Small intestine (tissue), 7 donors: Measurements from ENCODE around the gene DUOX1. TPM values are rescaled to one million over a fixed set of nuclear protein-coding genes. Genes with fewer than 3 reads are reported as not detected.
A peak's percentile ranks its signal among the peaks of the same experiment; 100 is the strongest.

Experiments used
- DNase-seq, 2 donors: peaks; one replicate each; pipeline versions ENCODE4 v3.0.0 to v3.0.0-alpha.2; 2013
- FAIRE-seq: peaks from 2 replicates; lab custom pipeline; 2012; peaks lifted over from hg19 to GRCh38; lab: Jason Lieb, UNC
- H3K27ac ChIP-seq, 3 donors: one replicate each; pipeline ENCODE4 v1.5.1; 2013; ENCODE audit warnings: low read length in 2 of 3, mild to moderate bottlenecking in 2 of 3, control low read depth in 1 of 3, inconsistent platforms in 1 of 3, low read depth in 1 of 3, moderate library complexity in 1 of 3
- H3K27me3 ChIP-seq, 3 donors: one replicate each; pipeline ENCODE4 v1.6.1; 2013; ENCODE audit warnings: low read length in 3 of 3, inconsistent platforms in 1 of 3; ENCODE audit not compliant: control insufficient read depth in 3 of 3, insufficient read depth in 3 of 3
- H3K36me3 ChIP-seq, 3 donors: one replicate each; pipeline ENCODE4 v1.6.1; 2013; ENCODE audit warnings: low read length in 3 of 3, inconsistent platforms in 1 of 3, low read depth in 1 of 3, mild to moderate bottlenecking in 1 of 3, moderate library complexity in 1 of 3; ENCODE audit not compliant: control insufficient read depth in 3 of 3, insufficient read depth in 2 of 3
- H3K4me1 ChIP-seq, 3 donors: one replicate each; pipeline ENCODE4 v1.6.1; 2013; ENCODE audit warnings: low read length in 2 of 3, inconsistent platforms in 1 of 3, low read depth in 1 of 3, mild to moderate bottlenecking in 1 of 3, moderate library complexity in 1 of 3; ENCODE audit not compliant: control insufficient read depth in 3 of 3, insufficient read depth in 2 of 3
- H3K4me3 ChIP-seq, 3 donors: one replicate each; pipeline ENCODE4 v1.5.1; 2013; ENCODE audit warnings: low read length in 3 of 3, control low read depth in 1 of 3, inconsistent platforms in 1 of 3, low read depth in 1 of 3, mild to moderate bottlenecking in 1 of 3, moderate library complexity in 1 of 3
- H3K9me3 ChIP-seq, 2 donors: one replicate each; pipeline ENCODE4 v1.6.1; 2013; ENCODE audit warnings: low read depth in 1 of 2, low read length in 1 of 2; ENCODE audit not compliant: control insufficient read depth in 2 of 2, insufficient read depth in 1 of 2
- WGBS, 3 donors: extraction: QIAGEN DNeasy Blood & Tissue Kit; methylation state at CpG; one replicate each; pipeline ENCODE4 v1.1.7; 2013; 5-methylcytosine and 5-hydroxymethylcytosine counted together
- polyA plus RNA-seq, 4 donors: library from polyadenylated mRNA; stranded (reverse) in 3 of 4; unstranded in 1 of 4; fragments of 200-250 nt in 3 of 4; fragments of 120-200 nt in 1 of 4; gene quantifications; one replicate each; pipeline versions ENCODE4 v1.2.1 to v1.2.3, GENCODE V29; 2013
- donor health status: healthy with polysubstance abuse.
- donor health status: control.
- donor health status: control.
- donor health status: Bipolar disorder and iron deficiency.
- donor health status: healthy.

DUOX1 gene
- polyA plus RNA-seq, 4 donors = 0.33 to 2.5 (median 0.67) TPM; not detected in 1

DNA sequence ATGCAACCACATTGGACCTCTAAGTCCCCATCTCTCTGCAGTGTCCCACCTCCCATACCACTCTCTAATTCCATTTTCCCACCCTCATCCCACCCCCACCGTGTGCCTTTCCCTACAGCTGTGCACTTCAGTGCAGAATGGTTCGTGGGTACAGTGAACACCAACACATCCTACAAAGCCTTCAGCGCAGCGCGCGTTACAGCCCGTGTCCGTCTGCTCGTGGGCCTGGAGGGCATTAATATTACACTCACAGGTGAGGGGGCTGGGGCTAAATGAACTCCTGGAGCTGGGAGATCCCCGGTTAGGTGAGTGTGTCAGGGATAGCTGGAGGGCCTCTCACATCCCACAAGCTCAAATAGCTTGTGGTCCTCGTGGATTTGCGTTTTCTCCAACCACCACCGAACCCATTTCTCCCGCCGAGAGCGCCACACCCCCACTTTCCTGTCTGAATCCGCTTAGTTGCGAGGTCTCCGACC is 13.8 kb upstream of the DUOX1 start:
- H3K27me3 ChIP-seq = peaks cover 7 to 86% (median 59%) of the 10 kb centered on the region in 3 donors
- no peak for FAIRE-seq
- H3K4me3 ChIP-seq = no peak overlapping the region
- H3K9me3 ChIP-seq = no peaks in the 10 kb centered on the region
- peaks cover 0 to 13% (median 0%) of the 10 kb centered on the region in 3 donors for H3K4me1 ChIP-seq
- 25 to 60% (median 55%) methylated on average over 19 of the region's 19 CpGs for WGBS, 3 donors
- H3K27ac ChIP-seq = no peak overlapping the region
- no peaks in the 10 kb centered on the region for H3K36me3 ChIP-seq
- DNase-seq = no peak

DNA sequence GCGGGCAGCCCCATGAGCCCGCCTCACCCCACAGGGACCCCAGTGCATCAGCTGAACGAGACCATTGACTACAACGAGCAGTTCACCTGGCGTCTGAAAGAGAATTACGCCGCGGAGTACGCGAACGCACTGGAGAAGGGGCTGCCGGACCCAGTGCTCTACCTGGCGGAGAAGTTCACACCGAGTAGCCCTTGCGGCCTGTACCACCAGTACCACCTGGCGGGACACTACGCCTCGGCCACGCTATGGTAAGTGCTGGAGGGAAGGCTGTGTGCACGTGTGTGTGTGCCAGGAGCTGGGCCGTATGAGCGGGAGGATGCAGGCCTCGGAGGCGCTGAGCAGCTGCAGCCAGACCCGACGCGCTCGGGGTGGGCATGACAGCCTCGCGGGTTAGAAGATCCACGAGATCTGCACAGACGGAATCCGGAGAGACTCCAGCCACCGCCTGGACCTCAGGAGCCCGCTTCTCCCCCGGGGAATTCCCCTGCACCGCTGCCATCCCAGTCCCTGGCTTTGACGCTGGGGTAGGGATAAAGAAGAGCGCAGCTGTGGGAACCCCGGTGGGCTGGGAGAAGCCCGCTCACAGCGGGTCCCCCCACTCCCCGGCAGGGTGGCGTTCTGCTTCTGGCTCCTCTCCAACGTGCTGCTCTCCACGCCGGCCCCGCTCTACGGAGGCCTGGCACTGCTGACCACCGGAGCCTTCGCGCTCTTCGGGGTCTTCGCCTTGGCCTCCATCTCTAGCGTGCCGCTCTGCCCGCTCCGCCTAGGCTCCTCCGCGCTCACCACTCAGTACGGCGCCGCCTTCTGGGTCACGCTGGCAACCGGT is 13.1 kb upstream of the DUOX1 start:
- H3K4me1 ChIP-seq = peaks cover 0 to 13% (median 0%) of the 10 kb centered on the region in 3 donors
- DNase-seq (no peak), FAIRE-seq (no peak)
- H3K9me3 ChIP-seq = no peaks in the 10 kb centered on the region
- H3K27me3 ChIP-seq = peaks cover 7 to 88% (median 57%) of the 10 kb centered on the region in 3 donors
- WGBS, 3 donors = 8 to 29% (median 23%) methylated on average over 60 to 65 of the region's 65 CpGs
- no peak overlapping the region for H3K27ac ChIP-seq
- H3K4me3 ChIP-seq = no peak overlapping the region
- no peaks in the 10 kb centered on the region for H3K36me3 ChIP-seq

DNA sequence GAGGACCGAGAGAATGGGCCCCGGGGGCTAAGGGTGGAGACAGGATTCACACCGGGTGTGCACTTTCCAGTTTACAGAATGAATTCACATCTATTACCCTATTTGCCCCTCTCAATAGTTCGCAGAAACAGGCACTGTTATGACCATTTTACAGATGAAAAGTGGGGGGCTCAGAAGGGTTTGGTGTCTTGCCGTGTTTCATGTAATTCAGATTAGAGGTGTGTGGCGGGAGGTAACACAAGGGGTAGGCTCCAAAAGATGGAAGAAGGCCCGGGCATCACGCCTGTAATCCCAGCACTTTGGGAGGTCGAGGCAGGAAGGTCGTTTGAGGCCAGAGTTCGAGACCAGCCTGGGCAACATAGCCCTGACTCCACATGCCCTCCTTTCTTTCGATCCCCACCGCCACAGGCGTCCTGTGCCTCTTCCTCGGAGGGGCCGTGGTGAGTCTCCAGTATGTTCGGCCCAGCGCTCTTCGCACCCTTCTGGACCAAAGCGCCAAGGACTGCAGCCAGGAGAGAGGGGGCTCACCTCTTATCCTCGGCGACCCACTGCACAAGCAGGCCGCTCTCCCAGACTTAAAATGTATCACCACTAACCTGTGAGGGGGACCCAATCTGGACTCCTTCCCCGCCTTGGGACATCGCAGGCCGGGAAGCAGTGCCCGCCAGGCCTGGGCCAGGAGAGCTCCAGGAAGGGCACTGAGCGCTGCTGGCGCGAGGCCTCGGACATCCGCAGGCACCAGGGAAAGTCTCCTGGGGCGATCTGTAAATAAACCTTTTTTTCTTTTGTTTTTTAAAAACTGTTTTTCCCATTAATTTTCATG is 12.3 kb upstream of the DUOX1 start:
- no peak overlapping the region for H3K27ac ChIP-seq
- H3K4me1 ChIP-seq = peaks cover 0 to 13% (median 0%) of the 10 kb centered on the region in 3 donors
- FAIRE-seq = no peak
- H3K4me3 ChIP-seq = peak overlapping the region in 1 of 3 donors; percentile 17
- peaks cover 4 to 85% (median 49%) of the 10 kb centered on the region in 3 donors for H3K27me3 ChIP-seq
- H3K36me3 ChIP-seq = no peaks in the 10 kb centered on the region
- 33 to 46% (median 45%) methylated on average over 33 of the region's 33 CpGs for WGBS, 3 donors
- DNase-seq = no peak
- H3K9me3 ChIP-seq = no peaks in the 10 kb centered on the region

DNA sequence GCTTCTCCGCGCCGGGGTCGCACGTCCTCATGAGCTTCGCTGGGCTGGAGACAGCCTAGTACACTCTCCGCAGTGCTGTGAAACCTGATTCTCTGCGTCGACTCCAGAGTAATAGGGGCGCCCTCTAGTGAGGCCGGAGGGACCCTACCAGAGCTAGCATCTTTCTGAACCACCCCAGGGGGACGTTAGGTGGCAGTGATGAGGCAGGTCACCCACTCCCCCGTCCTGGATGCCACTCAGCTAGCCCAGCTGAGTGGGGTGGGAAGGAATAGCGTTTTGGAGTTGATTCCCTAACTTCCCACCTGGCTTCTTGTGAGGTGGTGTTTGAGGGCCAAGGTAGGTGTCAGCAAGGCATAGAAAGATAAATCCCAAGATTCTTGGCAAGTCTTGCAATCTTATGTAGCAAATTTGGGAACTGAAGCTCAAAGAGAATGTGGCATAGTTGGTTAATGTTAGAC is 11.6 kb upstream of the DUOX1 start:
- H3K27me3 ChIP-seq = peaks cover 0 to 83% (median 43%) of the 10 kb centered on the region in 3 donors
- DNase-seq (peak; percentile 88 to 93), FAIRE-seq (no peak)
- no peak overlapping the region for H3K27ac ChIP-seq
- H3K9me3 ChIP-seq = no peaks in the 10 kb centered on the region
- H3K4me1 ChIP-seq = peaks cover 0 to 8% (median 0%) of the 10 kb centered on the region in 3 donors
- WGBS, 3 donors = 0 to 1% (median 1%) methylated on average over 14 of the region's 14 CpGs
- H3K4me3 ChIP-seq = peak overlapping the region in 1 of 3 donors; percentile 17
- no peaks in the 10 kb centered on the region for H3K36me3 ChIP-seq

DNA sequence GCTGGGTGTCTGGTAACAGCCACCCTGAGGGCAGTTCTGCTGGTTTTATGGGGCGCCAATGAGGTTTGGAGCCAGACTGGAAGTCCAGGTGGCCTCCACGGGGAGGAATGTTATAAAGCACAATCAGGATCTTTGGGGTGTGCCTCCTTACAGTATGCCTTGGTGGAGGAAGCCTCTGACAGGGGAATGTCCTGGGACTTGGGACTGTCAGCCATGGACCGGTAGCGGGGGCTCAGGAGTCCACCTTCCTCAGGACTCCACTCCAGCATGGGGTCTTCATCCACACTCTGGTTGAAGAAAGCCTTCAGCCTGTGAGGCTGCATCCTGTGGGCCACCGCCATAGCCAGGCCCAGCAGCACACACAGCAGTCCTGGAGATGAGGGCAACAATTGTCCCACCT is 10.8 kb upstream of the DUOX1 start:
- H3K27me3 ChIP-seq = peaks cover 0 to 80% (median 37%) of the 10 kb centered on the region in 3 donors
- no peaks in the 10 kb centered on the region for H3K36me3 ChIP-seq
- WGBS, 3 donors = 81 to 86% (median 84%) methylated on average over 5 of the region's 5 CpGs
- H3K9me3 ChIP-seq = no peaks in the 10 kb centered on the region
- H3K27ac ChIP-seq = no peak overlapping the region
- DNase-seq (no peak), FAIRE-seq (no peak)
- peaks cover 0 to 8% (median 0%) of the 10 kb centered on the region in 3 donors for H3K4me1 ChIP-seq
- no peak overlapping the region for H3K4me3 ChIP-seq

DNA sequence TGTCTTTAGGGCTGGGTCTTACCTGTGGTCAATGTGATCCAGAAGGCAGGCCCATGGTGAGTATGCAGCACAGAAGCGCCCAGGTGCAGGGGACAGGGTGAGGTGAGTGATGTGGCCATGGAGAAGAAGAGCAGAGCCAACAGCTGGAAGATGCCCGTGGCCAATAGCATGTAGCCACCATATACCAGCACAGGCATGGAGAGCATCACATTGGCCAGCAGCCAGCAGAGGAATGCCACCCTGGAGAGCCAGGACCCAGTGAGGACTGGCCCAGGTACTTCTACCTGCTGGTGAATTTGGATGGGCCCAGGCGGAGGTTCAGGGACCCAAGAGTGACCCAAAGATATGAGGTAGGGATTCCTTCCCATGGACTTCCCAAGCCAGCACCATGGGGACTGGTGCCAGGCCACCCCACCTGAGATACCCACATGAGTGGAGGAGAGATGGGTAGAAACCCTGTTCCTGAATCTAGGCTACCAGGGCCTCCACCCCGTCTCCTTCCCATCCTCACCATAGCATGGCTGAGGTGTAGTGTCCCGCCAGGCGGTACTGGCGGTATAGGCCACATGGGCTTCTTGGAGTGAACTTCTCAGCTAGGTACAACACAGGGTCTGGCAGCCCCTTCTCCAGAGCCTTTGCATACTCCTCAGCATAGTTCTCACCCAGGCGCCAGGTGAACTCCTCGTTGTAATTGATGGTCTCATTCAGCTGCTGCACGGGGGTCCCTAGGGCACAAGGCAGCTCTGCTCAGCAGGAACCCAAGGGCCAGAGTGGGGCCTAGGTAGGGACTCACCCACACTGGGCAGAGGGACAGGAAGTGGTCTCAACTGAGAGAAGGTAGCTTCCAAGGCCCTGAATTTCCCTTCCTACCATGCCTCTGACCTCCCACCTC is 9.5 kb upstream of the DUOX1 start:
- WGBS, 3 donors = 92 to 94% (median 93%) methylated on average over 9 to 10 of the region's 10 CpGs
- Histone ChIP-seq H3K27me3 (peaks cover 0 to 77% (median 25%) of the 10 kb centered on the region in 3 donors), H3K4me3 (no peak overlapping the region), H3K4me1 (peaks cover 0 to 8% (median 0%) of the 10 kb centered on the region in 3 donors), H3K36me3 (no peaks in the 10 kb centered on the region), H3K27ac (no peak overlapping the region), H3K9me3 (no peaks in the 10 kb centered on the region)
- FAIRE-seq (no peak), DNase-seq (no peak)

DNA sequence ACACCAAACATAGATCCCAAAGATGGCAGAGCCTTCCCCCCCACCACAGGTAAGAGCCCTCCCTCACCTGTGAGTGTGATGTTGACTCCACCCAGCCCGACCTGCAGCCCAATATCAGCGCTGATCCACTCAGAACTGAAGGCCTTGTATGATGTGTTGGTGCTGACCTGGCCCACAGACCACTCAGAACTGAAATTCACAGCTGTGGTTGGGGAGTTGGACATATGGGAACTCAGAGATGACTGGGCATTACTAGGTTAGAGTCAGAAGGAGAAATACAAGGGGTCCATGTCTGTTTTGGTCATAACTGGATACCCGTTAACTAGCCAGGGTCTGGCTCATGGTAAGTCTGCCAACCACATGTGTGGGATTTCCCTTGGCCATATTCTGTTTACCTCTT is 8.8 kb upstream of the DUOX1 start:
- Histone ChIP-seq H3K27ac (no peak overlapping the region), H3K27me3 (peaks cover 0 to 76% (median 19%) of the 10 kb centered on the region in 3 donors), H3K36me3 (no peaks in the 10 kb centered on the region), H3K4me1 (peaks cover 0 to 8% (median 0%) of the 10 kb centered on the region in 3 donors), H3K9me3 (no peaks in the 10 kb centered on the region), H3K4me3 (no peak overlapping the region)
- FAIRE-seq = no peak
- no peak for DNase-seq
- 79 to 90% (median 86%) methylated on average over 3 of the region's 3 CpGs for WGBS, 3 donors
